Hematopoietic multipotent progenitor cell treated with erythropoietin and hydrocortisone succinate and interleukin-3 and kit ligand, for 4 days (in vitro differentiated cells): ENCODE measurements around the gene IPP.
A peak's percentile ranks its signal among the peaks of the same experiment; 100 is the strongest.
"Not testable (repeated sequence)": the region's sequence is repeated elsewhere in the genome, so short reads cannot be mapped to it uniquely, and the experiment has no call there.

Source experiments
- DNase-seq: peaks from one replicate; pipeline ENCODE4 v3.0.0-alpha.2; 2015

Gene IPP

DNA sequence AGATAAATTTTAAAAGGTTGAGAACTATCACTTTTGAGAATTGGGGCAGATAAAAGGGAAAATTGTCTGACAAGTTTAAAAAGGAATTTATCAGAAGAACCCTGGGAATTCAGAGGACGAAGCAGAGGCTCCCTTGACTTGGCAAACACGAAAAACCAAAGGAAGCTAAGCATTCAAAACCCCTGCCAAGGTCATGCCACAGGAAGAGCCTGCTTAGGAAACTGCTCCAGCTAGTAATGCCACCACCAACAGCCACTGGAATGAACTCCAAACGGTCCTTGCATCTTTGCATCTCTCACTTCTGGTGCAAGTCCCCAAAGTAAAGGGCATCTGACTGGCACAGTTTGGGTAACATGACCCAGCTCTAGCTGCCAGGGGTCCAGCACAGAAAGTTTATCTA lies 71.3 kb downstream of the IPP start:
- DNase-seq: no peak

DNA sequence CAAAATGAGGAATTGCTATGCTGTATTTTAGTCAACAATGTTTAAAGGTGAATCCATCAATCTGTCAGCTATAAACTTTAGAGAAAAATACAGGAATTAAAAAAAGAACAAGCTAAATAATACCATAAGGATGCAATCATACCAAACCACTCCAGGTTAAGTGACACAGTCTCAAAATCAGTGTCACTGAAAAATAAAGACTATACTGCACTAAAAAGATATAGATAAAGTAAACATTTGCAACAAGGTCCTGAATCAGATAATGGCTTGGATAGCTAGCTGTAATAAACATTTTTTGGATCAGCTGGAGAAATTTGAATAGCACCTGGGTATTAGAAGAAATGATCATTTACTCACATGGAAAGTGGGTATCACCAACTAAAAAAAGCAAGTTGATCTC lies 72.0 kb downstream of the IPP start:
- no peak for DNase-seq

DNA sequence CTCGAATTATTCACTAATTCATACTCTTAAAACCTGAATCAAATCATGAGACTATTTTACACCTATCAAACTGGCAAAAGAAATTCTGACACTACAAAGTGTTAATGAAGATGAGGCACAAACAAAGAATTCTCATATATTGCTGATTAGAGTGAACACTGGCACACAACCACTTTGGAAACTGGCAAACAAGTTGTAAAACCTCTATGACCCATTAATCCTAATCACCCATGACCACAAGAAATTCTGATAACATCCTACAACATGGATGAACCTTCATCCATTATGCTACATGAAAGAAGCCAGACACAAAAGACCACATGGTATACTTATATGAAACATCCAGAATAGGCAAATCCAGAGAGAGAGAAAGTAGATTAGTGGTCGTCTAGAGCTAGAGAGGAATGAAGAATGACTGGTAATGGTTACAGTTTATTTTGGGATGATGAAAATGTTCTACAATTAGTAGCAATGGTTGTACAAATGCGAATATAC lies 72.7 kb downstream of the IPP start:
- DNase-seq: no peak

DNA sequence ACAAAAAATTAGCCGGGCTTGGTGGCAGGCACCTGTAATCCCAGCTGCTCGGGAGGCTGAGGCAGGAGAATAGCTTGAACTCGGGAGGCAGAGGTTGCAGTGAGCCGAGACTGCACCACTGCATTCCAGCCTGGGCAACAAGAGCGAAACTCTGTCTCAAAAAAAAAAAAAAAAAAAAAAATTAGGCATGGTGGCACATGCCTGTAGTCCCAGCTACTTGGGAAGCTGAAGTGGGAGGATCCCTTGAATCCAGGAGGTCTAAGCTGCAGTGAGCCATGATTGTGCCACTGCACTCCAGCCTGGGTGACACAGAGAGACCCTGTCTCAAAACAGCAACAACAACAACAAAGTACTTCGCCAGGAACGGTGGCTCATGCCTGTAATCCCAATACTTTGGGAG lies 73.9 kb downstream of the IPP start:
- not testable (repeated sequence) for DNase-seq

DNA sequence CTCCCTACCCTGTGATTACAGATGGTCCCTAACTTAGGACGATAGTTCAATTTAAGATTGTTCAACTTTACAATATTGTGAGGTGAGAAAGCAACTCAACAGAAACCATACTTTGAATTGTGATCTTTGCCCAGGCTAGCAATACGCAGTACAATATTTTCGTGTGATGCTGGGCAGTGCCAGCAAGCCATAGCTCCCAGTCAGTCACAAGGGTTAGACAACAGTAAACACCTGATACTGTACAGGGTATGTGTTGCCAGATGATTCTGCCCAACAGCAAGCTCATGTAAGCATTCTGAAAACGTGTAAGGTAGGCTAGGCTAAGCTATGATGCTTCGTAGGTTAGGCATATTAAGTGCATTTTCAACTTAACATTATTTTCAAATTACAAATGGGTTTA lies 76.0 kb downstream of the IPP start:
- no peak for DNase-seq

DNA sequence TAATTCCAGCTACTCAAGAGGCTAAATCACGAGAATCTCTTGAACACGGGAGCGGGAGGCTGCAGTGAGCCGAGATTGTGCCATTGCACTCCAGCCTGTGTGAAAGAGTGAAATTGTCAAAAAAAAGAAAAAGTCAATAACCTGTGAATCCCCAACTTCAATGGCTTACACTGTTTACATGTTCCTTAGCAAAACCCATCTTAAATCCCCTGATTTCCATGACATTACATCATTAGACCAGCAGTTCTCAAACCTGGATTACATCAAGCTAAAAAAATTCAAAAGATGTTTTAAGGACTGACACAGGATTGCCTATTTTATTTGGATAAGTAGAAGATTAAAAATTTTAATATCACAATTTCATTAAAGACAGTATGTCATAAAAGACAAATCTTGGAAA lies 76.5 kb downstream of the IPP start:
- no peak for DNase-seq

DNA sequence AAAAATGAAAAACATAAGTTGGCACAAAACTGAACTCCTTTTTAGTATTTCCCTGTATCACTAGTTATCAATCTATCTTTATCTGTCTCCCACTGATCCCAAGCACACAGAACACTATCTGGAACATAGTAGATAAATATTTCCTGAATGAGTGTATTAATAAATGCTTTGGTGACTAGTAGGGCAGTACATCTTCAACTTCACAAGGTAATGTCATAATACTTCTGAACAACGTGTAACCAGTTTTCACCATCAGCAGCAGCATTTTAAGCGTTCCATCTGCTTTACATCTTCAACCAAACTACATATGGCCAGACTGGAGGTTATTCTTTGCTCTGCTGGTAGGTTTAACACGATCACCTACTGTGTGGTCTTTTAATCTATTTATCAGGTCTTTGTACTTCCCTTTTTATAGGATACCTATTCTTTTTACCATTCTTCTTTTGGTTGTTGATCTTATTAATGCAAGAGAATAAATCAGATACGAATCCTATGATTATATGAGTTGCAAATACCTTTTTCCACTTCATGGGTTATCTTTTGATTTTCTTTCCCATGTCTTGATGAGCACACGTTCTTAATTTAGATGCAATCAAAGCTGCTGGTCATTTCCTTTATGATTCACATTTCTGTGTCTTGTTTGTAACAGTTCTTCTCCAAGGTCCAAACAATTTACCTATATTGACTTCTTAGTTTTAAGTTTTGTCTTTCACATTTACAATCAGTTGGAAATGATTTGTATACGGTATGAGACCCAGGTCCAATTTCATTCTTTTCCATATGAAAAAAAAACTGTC lies 80.4 kb downstream of the IPP start:
- no peak for DNase-seq

DNA sequence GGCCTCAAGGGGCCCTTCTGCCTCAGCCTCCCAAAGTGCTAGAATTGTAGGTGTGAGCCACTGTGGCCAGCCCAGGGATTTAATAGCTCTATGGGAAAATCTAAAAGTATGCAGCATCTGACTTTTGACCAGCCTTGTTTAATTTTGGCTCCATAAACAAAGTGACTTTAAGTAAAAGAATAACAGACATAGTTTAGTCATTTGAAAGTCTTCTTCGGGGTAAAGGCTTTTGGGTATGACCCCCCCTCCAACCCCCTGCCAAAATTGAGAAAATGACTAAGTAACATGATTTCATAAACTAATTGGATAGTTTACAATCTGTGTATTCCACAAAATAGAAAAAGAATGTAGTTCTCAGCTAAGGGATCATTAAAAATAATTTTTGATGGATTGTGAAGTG lies 81.1 kb downstream of the IPP start:
- DNase-seq: no peak

DNA sequence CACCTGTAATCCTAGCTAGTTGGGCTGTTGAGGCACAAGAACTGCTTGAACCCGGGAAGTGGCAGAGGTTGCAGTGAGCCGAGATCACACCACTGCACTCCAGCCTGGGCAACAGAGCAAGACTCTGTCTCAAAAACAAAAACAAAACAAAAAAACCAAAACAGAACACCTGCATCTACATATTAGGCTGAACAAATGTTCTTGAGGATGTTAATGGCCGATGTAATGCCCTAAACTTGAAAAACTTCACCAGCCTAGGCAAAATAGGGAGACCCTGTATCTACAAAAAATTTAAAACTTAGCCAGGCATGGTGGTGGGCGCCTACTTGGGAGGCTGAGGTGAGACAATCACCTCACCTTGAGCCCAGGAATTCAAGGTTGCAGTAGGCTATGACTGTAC lies 81.9 kb downstream of the IPP start:
- DNase-seq: no peak

DNA sequence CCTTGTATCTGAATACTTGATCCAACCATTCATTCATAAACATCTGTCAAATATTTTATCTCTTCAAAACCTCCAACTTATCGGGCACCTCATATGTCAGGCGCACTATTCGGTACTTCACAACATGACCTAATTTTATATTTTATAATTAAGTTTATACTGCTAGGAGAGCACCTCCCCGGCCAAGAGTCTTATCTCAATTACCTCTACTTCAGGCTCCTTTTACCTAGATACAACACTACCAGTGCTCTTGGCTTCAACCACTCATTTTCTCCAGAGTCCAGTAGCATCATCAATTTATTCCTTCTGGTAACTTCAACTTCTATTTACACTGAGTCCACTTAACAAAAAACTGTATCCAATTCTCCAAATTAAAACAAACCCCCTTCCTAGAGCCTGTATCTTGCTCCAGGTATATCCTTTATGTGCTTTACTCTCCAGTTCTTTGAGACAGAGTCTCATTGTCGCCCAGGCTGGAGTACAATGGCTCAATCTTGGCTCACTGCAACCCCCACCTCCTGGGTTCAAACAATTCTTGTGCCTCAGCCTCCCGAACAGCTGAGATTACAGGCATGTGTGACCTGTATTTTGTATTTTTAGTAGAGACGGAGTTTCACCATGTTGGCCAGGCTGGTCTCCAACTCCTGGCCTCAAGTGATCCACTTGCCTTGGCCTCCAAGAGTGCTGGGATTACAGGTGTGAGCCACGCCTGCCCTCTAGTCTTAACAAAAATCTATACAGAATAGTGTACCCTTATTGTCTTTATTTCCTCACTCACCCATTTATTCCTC lies 82.9 kb downstream of the IPP start:
- DNase-seq: no peak

DNA sequence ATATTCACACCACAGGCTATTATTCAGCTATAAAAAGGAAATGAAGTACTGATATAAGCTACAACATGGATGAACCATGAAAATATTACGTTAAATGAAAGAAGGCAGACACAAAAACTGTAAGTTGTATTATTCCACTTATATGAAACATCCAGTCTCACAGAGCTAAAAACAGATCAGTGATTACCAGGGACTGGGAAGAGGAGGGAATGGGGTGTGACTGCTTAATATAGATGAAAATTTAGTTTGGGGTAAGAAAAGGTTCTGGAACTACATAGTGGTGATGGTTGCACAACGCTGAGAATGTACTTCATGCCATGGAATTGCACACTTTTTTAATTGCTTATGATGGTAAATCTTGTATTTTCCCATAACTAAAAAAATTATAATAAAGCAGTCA lies 83.6 kb downstream of the IPP start:
- DNase-seq: no peak

DNA sequence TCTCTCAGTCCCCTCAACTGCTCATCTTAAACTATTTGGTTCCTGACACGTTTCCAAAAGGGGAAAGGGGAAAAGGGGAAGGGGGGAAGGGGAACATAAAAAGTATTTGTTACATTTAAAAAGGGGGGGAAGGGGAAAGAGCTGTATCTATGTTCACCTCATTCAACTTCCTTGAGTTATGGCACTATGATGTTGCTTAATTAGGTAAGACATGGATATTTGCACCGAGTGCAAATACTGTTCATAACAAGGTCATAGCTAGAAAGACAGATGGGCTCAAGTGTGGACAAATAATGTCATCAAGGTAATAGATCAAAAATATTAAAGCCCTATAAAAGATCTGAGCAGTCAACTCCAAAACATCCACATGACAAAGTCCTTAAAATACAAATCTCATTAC lies 90.1 kb downstream of the IPP start:
- DNase-seq: no peak

DNA sequence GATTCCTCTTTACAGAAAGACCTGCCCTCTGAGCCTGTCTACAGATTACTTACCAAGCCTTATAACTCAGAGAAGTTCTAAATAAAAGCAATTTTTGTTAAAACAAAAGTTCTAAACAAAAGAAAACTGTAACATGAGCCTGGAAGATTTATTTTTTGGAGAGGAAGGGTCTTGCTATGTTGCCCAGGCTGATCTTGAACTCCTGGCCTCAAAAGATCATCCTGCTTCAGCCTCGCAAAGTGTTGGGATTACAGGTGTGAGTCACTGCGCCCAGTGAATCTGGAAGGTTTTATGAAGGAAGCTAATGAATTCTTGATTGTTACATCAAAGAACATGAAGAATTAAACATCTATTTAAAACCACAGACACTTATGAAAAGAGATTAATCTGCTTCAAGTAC lies 91.2 kb downstream of the IPP start:
- no peak for DNase-seq

DNA sequence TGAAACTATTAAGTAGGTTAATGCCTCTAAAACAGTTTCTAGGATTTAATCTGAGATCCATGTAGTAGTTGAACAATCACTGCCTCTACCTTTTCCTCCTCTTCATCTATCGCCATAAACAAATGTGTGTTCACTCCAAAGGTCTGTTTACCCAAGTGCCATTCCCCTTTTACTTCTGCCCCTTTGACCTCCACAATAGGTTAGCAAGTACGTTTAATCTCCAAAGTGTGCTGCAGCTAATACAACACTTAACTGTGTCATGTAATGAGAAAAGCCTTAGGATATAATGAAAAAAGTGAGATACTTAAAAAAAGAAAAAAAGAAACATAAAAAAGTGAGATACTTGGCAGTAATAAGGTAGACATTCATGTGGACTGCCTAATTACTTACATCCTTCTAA lies 92.3 kb downstream of the IPP start:
- no peak for DNase-seq

DNA sequence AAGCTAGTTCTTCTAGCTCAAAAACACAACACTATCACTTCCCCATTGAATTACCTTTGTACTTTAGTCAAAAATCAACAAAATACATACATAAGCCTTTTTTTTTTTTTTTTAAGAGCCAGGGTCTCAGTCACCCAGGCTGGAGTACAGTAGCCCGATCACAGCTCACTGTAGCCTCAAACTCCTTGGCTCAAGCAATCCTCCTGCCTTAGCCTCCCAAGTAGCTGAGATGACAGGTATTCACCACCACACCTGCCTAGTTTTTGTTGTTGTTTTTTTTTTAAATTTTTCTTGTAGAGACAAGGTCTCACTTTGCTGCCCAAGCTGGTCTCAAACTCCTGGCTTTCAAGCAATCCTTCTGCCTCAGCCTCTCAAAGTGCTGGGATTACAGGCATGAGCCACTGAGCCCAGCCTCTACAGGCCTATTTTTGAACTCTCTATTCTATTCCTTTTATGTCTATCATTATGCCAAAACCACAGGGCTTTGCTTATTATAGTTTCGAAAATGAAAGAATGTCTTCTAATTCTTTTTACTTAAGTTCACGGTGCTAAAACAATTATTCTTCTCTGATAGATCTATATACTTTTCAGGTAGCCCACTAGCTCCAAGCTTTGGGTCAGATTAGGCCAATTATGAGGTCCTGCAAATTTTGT lies 93.8 kb downstream of the IPP start:
- no peak for DNase-seq

DNA sequence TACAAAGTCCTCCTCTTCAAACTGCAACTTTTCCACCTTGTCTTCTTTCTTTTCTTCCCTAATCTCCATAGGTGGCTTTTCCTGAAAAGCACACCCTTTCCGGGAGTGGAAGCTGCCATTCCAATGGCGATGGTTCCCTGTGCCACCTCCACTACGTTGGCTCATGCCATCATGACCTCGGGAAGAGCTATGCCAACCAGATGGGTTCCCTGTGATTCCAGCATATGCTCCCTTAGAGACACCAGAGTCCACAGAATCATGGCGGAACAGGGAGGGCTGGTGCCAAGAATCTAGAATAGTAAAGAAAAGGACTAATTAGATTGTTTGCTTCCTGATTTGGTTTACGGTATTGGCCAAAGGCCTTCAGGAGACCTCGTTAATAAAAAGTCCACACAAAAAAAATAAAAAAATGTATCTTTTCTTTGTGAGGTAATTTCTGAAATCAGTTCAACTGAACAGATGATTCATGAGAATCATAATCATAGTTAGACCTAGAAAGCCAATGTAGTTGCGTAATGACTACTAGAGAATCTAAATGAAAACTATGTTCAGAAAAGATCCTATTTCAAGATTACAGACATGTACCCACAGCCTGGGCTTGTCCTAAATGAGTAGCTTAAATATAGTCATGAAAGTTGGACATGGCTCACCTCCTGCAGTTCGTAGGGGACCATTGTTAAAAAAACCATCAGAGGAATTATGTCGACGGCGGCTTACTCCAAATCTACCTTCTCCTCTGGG lies 95.7 kb downstream of the IPP start:
- peak; percentile 35 for DNase-seq
